IPS-NIHi7 (cell line): ENCODE results near the gene ATP9B.
"Not testable (repeated sequence)": the region's sequence is repeated elsewhere in the genome, so short reads cannot be mapped to it uniquely, and the experiment has no call there.

Source experiments
- DNase-seq: peaks from one replicate; pipeline ENCODE4 v3.0.0; 2012; ENCODE audit warnings: mixed read lengths; ENCODE audit errors: extremely low spot score

ATP9B gene

DNA sequence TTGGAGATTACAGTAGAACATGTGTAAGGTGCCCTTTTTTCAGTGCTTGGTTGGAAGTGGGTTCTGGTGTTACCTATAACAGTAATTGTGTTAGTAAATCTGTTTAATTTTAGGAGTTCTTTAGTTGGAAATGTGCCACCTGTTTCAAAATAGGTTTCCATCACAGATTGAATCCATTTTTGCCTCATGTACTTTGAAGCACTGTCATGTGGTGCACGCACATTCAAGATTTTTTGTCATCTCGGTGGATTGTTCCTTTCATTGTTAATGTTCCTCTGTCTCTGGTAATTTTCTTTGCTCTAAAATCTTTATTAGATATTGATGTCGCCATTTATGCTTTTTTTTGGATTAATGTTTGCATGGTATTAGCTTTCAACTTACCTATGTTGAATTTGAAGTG is 1.3 kb downstream of the ATP9B start:
- no peak for DNase-seq

DNA sequence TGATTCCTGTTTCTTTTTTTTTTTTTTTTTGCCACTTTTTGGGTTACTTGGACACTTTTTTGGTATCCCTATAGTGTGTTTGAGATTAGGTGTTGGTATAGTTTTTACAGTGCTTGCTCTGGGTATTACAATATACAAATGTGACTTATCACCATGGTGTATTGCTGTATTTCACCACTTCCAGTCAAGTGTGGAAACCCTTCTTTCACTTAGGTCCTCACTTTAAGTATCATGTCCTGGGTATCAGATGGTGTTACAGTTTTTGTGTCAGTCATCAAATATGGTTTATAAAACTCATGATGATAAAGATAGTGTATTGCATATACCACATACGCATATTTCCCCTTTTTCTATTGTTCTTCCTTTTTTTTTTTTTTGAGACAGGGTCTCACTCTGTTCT is 1.8 kb downstream of the ATP9B start:
- DNase-seq, result no peak

DNA sequence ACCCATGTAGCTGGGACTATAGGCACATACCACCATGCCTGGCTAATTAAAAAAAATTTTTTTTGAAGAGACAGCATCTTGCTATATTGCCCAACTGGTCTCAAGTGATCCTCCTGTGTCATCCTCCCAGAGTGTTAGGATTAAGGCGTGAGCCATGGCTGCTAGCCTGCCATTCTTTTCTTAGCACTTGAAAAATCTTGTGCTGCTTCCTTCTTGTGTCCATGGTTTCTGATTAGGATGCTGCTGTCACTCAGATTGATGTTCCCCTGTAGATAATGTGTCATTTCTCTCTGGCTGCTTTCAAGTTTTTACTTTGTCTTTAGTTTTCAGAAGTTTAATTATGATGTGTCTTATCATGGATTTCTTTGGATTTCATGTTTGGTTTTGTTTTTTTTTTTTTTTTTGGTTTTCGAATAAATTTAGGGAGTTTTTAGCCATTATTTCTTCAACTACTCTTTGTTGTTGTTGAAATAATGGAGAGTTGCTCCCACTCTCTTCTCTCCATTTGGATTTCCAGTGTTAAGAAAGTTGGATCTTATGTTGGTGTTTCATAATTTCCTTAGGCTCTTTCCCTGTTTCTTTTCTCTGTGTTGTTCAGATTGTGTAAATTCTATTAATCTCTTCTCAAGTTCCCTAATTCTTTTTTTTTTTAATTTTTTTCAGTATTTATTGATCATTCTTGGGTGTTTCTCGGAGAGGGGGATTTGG is 2.5 kb downstream of the ATP9B start:
- no peak for DNase-seq

- DNase-seq, result not testable (repeated sequence)
Observed at GRCh38 chr18:79072655-79073054, 3.5 kb downstream of the ATP9B start.

GRCh38 chr18:79077181-79077580 is 8.0 kb downstream of the ATP9B start:
- peak; percentile 30 for DNase-seq

- DNase-seq, result not testable (repeated sequence)
Observed at GRCh38 chr18:79078791-79079190, 9.6 kb downstream of the ATP9B start.

DNA sequence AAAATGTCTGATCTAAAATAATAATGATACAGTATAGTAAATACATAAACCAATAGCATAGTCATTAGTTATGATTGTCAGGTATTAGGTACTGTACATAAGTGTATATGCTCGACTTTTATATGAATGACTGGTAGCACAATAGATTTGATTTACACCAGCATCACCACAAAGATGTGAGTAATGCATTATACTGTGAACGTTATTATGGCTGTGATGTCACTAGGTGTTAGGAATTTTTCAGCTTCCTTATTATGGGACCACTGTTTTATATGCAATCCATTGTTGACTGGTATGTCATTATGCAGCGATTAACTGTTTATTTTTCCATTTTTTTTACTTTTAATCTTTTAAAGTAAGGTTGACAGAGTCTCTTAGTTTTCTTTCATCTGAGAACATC is 23.7 kb downstream of the ATP9B start:
- no peak for DNase-seq

DNA sequence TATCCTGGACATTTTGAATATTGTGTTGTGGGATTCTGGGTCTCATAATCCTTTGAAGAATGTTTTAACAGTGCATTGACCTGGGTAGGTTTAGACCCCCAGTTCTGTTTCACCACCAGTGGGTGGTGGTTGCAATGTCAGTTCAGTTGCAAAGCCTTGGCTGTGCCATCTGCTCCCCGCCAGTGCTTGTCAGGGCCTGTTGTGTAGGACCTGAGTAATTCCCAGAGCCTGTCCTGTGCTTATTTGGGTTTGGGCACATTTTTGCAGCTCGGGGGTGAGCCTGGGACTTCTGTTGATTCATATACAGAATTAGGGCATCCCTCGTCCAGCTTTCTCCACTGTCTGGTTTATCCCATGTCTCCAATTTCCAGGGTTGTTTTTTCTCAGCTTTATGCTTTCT is 24.8 kb downstream of the ATP9B start:
- DNase-seq, result no peak

- DNase-seq, result no peak
Observed at GRCh38 chr18:79095216-79095615, 26.0 kb downstream of the ATP9B start.

- DNase-seq, result no peak
Observed at GRCh38 chr18:79100944-79101343, 31.8 kb downstream of the ATP9B start.

DNA sequence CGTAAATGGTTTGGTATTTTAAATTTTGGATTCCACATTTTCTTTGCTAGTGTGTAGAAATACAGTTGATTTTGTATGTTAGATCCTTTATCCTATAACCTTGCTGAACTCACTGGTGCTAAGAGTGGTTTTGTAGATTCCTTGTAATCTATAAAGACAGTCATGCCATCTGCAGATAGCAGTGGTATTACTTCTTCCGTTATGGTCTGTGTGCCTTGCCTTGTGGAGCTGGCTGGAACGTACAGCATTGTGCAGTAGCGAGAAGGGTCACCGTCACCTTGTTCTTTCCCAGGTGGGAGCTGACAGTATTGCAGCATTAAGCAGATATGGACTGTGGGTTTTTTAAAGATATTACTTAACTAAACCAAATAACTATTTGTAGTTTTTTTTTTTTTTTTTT is 33.7 kb downstream of the ATP9B start:
- DNase-seq, result no peak

DNA sequence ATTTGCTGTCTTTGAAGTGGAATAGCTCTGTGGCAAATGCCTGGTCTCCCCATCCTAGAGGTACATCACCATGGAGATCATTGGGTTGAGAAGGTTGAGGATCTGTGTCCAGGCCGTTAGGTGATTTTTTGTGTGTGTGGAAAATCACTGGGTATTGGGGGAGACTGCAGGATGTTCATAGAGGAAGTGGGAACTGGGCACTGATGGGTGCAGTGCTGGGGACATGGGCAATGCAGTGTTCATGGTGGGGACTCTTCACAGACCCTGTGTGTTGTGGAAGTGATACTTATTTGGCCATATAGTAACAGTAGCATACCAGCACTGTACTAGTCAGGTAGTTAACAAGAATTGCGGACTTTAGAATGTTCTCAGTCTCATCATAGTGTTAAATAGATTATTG is 34.9 kb downstream of the ATP9B start:
- no peak for DNase-seq

DNA sequence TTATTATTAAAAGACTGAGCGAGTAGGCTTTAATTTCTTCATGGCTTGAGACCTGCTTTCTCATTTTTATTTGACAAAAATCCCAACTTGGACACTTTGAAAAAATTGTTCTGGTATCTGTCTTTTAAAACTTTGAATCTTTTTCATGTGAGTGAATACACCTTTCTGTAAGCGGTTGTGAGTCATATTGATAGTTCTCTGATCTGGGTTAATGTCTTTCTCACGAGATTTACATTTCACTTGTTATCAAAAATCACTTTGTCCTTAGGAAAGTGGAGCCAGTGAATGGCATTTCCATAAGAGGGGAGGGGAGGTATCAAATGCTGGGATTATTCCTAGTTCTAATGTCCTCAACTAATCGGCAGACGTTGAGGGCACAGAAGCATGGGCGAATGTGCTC is 36.3 kb downstream of the ATP9B start:
- no peak for DNase-seq

DNA sequence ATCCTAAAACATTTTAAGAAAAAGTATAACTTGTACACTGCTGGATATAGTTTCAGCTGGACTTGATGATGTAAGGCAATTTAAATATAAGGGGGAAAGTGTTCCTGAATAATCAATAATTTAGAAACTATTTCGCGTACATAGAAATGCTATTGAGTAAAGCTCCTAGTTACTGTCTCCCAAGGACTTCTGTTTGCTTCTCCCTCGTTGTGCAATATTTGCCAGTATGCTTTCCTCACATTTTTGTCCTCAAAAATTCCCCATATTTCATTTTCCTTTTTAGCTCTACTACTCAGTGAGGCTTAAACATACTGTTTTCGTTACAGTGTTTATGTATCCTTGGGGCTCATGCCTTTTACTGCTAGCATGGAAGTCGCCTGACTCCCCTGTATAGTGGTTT is 36.9 kb downstream of the ATP9B start:
- no peak for DNase-seq

GRCh38 chr18:79107886-79108285 is 38.7 kb downstream of the ATP9B start:
- no peak for DNase-seq

GRCh38 chr18:79108549-79109215 is 39.5 kb downstream of the ATP9B start:
- DNase-seq, result no peak

DNA sequence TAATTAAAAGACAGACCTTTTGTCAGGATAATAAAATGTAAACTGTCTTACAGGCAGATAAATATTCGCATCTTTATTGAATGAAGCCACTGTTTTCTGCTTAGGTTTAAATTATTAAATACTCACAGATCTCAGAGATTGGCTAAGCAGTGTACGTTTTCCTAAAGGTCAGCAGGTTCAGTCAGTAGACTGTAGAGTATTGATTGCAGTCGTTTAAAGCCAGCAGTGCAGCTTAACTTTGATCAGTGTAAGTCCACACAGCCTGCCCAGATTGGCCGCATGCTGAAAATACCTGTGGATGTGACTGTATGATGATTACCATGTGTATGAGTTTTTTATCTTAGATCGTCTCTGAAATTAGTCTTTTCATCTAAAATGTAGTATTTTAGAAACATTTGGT is 42.3 kb downstream of the ATP9B start:
- DNase-seq, result no peak

DNA sequence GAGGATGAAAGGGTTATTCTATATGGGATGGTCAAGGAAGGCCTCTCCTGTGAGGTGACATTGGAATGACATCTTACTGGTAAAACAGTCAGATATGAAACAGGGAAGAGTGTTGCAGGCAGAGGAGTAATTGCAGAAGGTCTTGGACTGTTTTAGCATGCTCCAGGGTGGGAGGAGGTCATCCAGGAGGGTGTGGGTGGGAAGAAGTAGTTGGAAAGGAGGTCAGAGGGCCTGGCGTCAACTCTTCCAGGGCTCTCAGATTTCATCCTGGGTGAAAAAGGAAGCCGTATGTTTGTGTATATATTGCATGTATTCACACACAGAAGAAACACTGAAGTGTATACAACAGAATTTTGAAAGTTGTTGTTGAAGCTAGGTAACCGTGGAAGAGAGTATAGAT is 48.2 kb downstream of the ATP9B start:
- no peak for DNase-seq

DNA sequence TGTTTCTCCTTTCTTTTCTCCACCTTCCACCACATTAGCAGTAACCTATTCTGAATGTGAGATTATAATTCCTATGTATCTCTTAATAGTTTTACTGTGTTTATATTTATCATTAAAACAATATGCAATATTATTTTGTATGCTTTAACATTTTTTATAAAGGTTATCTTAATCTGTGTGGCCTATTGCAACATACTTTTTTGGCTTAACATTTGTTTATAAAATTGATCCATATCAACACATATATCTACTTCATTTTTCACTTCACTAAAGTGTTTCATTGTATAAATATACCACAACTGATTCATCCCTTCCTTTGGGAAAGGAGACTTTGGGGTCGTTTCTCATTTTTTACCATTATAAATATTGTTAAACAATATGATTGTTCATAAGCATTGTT is 48.6 kb downstream of the ATP9B start:
- no peak for DNase-seq

DNA sequence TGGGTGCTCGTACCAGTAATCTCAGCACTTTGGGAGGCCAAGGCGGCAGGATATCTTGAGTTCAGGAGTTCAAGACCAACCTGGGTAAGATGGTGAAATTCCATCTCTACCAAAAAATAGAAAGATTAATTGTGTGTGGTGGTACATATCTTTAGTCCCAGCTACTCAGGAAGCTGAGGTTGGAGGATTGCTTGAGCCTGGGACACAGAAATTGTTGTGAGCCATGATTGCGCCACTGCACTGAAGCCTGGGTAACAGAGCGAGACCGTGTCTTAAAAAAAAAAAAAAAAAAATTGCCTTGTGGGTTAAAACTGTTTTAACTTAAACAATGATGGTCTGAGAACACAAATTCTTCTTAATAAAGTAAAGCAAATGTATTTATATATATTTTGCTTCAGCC is 49.6 kb downstream of the ATP9B start:
- DNase-seq, result no peak

DNA sequence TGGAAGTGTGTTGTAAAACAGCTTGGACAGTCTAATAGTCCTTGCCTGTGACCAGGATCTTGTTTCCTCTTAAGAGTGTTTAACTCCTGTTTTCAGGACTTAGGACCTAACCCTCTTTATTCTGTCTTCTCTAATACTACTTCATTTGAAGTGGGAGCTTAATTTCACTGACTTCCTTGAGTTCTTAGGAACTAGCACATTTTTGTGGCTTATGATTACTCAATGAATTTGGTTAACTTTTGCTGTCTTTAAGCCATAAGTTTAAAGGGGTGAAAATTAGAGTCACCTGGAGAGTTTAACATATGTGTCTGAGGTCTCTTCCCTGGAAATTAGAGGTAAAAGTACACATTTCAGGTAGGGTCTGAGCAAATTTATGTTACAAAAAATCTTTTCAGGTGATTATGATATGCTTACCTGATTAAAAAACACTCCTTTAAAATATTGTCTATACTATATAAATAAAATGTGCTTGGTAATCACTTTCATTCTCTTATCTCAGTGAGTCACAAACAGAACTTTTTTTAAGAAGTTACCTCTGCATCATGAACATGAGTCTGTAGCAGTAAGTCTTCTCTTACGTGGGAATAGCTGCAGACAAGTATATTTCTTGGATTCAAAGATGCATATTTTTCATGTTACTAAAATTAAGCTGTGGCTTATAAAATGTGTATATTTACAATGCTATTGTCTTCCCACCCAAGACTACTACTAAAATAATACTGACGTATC is 52.7 kb downstream of the ATP9B start:
- DNase-seq, result no peak

DNA sequence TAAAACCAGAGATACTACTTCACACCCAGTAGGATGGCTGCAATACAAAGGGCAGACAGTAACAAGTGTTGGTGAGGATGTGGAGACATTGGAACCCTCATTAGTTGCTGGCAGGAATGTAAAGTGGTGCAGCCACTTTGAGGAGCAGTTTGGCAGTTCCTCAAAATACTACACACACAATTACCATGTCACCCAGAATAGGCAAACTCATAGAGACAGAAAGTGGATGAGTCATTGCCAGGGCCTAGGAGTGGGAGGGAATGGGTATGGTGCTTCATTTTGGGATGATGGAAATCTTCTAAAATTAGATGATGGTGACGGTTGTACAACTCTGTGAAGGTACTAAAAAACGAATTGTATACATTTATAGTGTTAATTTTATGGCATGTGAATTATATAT is 54.8 kb downstream of the ATP9B start:
- no peak for DNase-seq

DNA sequence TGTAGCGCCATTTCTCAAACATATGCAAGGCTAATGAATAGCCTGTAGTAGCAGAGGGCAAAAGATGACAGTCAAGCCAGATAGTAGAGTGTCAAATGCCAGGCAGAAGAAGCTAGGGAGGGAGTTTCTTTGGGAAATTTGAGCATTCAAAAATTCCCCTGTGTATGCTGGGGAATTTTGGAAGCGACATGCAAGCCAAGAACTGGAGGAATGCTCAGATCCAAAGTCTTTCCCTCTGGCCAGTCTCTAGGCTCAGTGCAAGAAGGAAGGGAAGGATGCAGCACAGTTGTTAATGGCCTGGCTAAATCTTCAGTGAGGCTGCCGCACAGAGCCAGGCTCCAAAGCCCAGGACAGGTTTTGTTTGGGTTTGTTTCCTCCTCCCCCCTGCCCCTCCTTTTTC is 59.9 kb downstream of the ATP9B start:
- DNase-seq, result no peak
